HepG2 (cell line): Measurements from ENCODE around the gene PRDM12. TPM values are rescaled to one million over a fixed set of nuclear protein-coding genes. Genes with fewer than 3 reads are reported as not detected.

ENCODE experiments used
- ARID2 ChIP-seq: sonication (generic); formaldehyde crosslinking; IDR thresholded peaks from 2 replicates; pipeline ENCODE4 v1.8.1; 2022; ENCODE audit warnings: mild to moderate bottlenecking, missing genetic modification reagents, borderline replicate concordance
- HES4 ChIP-seq: sonication (generic); formaldehyde crosslinking; IDR thresholded peaks from 2 replicates; pipeline ENCODE4 v1.9.0; 2021; ENCODE audit warnings: mild to moderate bottlenecking, missing genetic modification reagents, borderline replicate concordance
- HNRNPH1 ChIP-seq: fragments of 200-400 bp; formaldehyde crosslinking; optimal IDR thresholded peaks from 2 replicates; pipeline ENCODE3; 2017; ENCODE audit warnings: mild to moderate bottlenecking, low read depth, low read length
- HNRNPLL ChIP-seq: fragments of 200-400 bp; formaldehyde crosslinking; IDR thresholded peaks from 2 replicates; pipeline ENCODE4 v1.6.1; 2017; ENCODE audit warnings: mild to moderate bottlenecking, low read depth, low read length; ENCODE audit not compliant: poor library complexity, severe bottlenecking
- KAT2B ChIP-seq: fragments of 150-350 bp; IDR thresholded peaks from 2 replicates; pipeline ENCODE4 v1.6.1; 2014; ENCODE audit warnings: low read depth, low read length, borderline replicate concordance
- KLF15 ChIP-seq: sonication (generic); formaldehyde crosslinking; IDR thresholded peaks from 2 replicates; pipeline ENCODE4 v1.8.1; 2023; ENCODE audit warnings: borderline replicate concordance, mild to moderate bottlenecking, inconsistent platforms, missing genetic modification reagents, mixed read lengths
- MEF2D ChIP-seq: sonication (generic); formaldehyde crosslinking; IDR thresholded peaks from 2 replicates; pipeline ENCODE4 v1.5.1; 2020; ENCODE audit warnings: mild to moderate bottlenecking, missing genetic modification reagents
- SAP130 ChIP-seq: IDR thresholded peaks from 2 replicates; pipeline ENCODE4 v1.6.1; 2016; ENCODE audit warnings: low read depth
- SETDB1 ChIP-seq: sonication (generic); formaldehyde crosslinking; IDR thresholded peaks from 2 replicates; pipeline ENCODE4 v1.5.1; 2020; ENCODE audit warnings: missing genetic modification reagents, mild to moderate bottlenecking, borderline replicate concordance
- TSC22D2 ChIP-seq: sonication (generic); formaldehyde crosslinking; IDR thresholded peaks from 2 replicates; pipeline ENCODE4 v1.5.1; 2020; ENCODE audit warnings: missing genetic modification reagents, mild to moderate bottlenecking, borderline replicate concordance
- ZNF720 ChIP-seq: sonication (generic); formaldehyde crosslinking; IDR thresholded peaks from 2 replicates; pipeline ENCODE4 v1.4.0; 2020; ENCODE audit warnings: missing genetic modification reagents
- ZNF839 ChIP-seq: sonication (generic); formaldehyde crosslinking; IDR thresholded peaks from 2 replicates; pipeline ENCODE4 v1.4.0; 2020; ENCODE audit warnings: missing genetic modification reagents, mild to moderate bottlenecking, borderline replicate concordance
- polyA plus RNA-seq, 8 experiments: library from polyadenylated mRNA; depleted of rRNA in 3 of 8; stranded (reverse) in 7 of 8; unstranded in 1 of 8; fragments of >200 nt; fragmentation: Illumina TruSeq in 4 of 8; extraction: Trizol in 4 of 8; gene quantifications; 2 replicates each; pipeline versions ENCODE4 v1.2.1 to v1.2.3, GENCODE V29; 2011 to 2016; ENCODE audit warnings: low read depth in 4 of 8, missing spikeins in 1 of 8, mixed read lengths in 1 of 8; ENCODE audit not compliant: insufficient read depth in 1 of 8
- total RNA-seq, 5 experiments: library from RNA; depleted of rRNA; stranded (reverse); fragments of >200 nt; fragmentation: Illumina TruSeq; extraction: Trizol; gene quantifications; 2 replicates each; pipeline ENCODE4 v1.2.3, GENCODE V29; 2016; ENCODE audit warnings: low read depth in 1 of 5
- TF ChIP-seq, protein P1 (sequence below): sonication (generic); formaldehyde crosslinking; conservative IDR thresholded peaks from 2 replicates; pipeline ENCODE4 v1.4.0; 2020; ENCODE audit warnings: missing genetic modification reagents
- TF ChIP-seq, protein P2 (sequence below): sonication (generic); formaldehyde crosslinking; IDR thresholded peaks from 2 replicates; pipeline ENCODE4 v1.4.0; 2020; ENCODE audit warnings: mild to moderate bottlenecking, missing genetic modification reagents
- TF ChIP-seq, protein P3 (sequence below): sonication (generic); formaldehyde crosslinking; IDR thresholded peaks from 2 replicates; pipeline ENCODE4 v1.4.0; 2020; ENCODE audit warnings: missing genetic modification reagents, borderline replicate concordance
- TF ChIP-seq, protein P4 (sequence below): sonication (generic); formaldehyde crosslinking; IDR thresholded peaks from 2 replicates; pipeline ENCODE4 v1.4.0; 2020; ENCODE audit warnings: missing genetic modification reagents, mild to moderate bottlenecking, borderline replicate concordance
- TF ChIP-seq, protein P5 (sequence below): sonication (generic); formaldehyde crosslinking; IDR thresholded peaks from 2 replicates; pipeline ENCODE4 v1.5.1; 2020; ENCODE audit warnings: missing genetic modification reagents, mild to moderate bottlenecking, borderline replicate concordance

PRDM12 gene
- total and polyA plus RNA-seq, 2 of the 13 experiments (the other 11 are each of a cell fraction or from before 2014, with no cell fraction given): 0.04 to 0.07 TPM

DNA sequence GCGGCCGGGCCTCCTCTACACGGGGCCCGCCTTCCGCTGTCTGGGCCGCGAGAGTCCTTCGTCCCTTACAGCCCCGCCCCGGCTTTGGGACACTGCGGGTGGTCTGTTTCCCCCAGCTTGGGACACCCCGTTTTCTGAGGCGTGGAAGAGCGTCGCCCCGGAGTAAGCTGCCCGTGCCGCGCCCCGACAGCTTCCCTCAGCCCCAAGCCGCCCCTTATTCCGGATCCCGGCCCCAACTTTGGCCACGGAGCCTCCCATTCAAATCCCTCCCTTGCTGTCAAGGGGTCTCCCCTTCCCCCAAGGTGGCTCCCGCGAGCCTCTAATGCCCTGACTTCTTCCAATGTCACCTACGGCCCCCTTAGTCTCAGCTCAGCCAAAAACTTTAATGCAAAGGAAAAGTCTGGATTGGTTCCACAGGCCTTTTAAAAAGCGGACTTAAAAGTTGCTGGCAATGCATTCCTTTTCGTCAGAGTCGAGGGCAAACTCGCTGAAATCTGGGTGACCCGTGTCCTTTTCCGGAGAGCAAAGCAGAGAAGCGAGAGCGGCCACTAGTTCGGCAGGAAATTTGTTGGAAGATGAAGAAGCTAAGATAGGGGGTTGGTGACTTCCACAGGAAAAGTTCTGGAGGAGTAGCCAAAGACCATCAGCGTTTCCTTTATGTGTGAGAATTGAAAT, 49.0 kb downstream of the PRDM12 start (continued):
- TF ChIP-seq, protein P1, sequence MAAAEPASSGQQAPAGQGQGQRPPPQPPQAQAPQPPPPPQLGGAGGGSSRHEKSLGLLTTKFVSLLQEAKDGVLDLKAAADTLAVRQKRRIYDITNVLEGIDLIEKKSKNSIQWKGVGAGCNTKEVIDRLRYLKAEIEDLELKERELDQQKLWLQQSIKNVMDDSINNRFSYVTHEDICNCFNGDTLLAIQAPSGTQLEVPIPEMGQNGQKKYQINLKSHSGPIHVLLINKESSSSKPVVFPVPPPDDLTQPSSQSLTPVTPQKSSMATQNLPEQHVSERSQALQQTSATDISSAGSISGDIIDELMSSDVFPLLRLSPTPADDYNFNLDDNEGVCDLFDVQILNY: no peak
- no peak for TF ChIP-seq ARID2 (CRISPR knock-in tag)
- no peak for TF ChIP-seq ZNF839 (CRISPR knock-in tag)
- no peak for TF ChIP-seq TSC22D2 (CRISPR knock-in tag)
- TF ChIP-seq HNRNPH1: no peak
- no peak for TF ChIP-seq ZNF720 (CRISPR knock-in tag)
- TF ChIP-seq HES4 (CRISPR knock-in tag): 0 out of 2 replicates have a peak, but pooled peaks have one; percentile 1
- no peak for TF ChIP-seq SETDB1
- TF ChIP-seq HNRNPLL: no peak
- 0 out of 2 replicates have a peak, but pooled peaks have one; percentile 9 for TF ChIP-seq KLF15 (CRISPR knock-in tag)
- TF ChIP-seq, protein P2, sequence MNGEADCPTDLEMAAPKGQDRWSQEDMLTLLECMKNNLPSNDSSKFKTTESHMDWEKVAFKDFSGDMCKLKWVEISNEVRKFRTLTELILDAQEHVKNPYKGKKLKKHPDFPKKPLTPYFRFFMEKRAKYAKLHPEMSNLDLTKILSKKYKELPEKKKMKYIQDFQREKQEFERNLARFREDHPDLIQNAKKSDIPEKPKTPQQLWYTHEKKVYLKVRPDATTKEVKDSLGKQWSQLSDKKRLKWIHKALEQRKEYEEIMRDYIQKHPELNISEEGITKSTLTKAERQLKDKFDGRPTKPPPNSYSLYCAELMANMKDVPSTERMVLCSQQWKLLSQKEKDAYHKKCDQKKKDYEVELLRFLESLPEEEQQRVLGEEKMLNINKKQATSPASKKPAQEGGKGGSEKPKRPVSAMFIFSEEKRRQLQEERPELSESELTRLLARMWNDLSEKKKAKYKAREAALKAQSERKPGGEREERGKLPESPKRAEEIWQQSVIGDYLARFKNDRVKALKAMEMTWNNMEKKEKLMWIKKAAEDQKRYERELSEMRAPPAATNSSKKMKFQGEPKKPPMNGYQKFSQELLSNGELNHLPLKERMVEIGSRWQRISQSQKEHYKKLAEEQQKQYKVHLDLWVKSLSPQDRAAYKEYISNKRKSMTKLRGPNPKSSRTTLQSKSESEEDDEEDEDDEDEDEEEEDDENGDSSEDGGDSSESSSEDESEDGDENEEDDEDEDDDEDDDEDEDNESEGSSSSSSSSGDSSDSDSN (CRISPR knock-in tag): peak; percentile 4; the same call in 1 of the 2 replicates
- TF ChIP-seq SAP130 (CRISPR knock-in tag): 0 out of 2 replicates have a peak, but pooled peaks have one; percentile 16
- TF ChIP-seq, protein P3, sequence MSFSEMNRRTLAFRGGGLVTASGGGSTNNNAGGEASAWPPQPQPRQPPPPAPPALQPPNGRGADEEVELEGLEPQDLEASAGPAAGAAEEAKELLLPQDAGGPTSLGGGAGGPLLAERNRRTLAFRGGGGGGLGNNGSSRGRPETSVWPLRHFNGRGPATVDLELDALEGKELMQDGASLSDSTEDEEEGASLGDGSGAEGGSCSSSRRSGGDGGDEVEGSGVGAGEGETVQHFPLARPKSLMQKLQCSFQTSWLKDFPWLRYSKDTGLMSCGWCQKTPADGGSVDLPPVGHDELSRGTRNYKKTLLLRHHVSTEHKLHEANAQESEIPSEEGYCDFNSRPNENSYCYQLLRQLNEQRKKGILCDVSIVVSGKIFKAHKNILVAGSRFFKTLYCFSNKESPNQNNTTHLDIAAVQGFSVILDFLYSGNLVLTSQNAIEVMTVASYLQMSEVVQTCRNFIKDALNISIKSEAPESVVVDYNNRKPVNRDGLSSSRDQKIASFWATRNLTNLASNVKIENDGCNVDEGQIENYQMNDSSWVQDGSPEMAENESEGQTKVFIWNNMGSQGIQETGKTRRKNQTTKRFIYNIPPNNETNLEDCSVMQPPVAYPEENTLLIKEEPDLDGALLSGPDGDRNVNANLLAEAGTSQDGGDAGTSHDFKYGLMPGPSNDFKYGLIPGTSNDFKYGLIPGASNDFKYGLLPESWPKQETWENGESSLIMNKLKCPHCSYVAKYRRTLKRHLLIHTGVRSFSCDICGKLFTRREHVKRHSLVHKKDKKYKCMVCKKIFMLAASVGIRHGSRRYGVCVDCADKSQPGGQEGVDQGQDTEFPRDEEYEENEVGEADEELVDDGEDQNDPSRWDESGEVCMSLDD (CRISPR knock-in tag): peak; percentile 24; the same call in 1 of the 2 replicates
- no peak for TF ChIP-seq KAT2B
- TF ChIP-seq, protein P4, sequence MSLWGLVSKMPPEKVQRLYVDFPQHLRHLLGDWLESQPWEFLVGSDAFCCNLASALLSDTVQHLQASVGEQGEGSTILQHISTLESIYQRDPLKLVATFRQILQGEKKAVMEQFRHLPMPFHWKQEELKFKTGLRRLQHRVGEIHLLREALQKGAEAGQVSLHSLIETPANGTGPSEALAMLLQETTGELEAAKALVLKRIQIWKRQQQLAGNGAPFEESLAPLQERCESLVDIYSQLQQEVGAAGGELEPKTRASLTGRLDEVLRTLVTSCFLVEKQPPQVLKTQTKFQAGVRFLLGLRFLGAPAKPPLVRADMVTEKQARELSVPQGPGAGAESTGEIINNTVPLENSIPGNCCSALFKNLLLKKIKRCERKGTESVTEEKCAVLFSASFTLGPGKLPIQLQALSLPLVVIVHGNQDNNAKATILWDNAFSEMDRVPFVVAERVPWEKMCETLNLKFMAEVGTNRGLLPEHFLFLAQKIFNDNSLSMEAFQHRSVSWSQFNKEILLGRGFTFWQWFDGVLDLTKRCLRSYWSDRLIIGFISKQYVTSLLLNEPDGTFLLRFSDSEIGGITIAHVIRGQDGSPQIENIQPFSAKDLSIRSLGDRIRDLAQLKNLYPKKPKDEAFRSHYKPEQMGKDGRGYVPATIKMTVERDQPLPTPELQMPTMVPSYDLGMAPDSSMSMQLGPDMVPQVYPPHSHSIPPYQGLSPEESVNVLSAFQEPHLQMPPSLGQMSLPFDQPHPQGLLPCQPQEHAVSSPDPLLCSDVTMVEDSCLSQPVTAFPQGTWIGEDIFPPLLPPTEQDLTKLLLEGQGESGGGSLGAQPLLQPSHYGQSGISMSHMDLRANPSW (CRISPR knock-in tag): no peak
- TF ChIP-seq, protein P5, sequence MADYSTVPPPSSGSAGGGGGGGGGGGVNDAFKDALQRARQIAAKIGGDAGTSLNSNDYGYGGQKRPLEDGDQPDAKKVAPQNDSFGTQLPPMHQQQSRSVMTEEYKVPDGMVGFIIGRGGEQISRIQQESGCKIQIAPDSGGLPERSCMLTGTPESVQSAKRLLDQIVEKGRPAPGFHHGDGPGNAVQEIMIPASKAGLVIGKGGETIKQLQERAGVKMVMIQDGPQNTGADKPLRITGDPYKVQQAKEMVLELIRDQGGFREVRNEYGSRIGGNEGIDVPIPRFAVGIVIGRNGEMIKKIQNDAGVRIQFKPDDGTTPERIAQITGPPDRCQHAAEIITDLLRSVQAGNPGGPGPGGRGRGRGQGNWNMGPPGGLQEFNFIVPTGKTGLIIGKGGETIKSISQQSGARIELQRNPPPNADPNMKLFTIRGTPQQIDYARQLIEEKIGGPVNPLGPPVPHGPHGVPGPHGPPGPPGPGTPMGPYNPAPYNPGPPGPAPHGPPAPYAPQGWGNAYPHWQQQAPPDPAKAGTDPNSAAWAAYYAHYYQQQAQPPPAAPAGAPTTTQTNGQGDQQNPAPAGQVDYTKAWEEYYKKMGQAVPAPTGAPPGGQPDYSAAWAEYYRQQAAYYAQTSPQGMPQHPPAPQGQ (CRISPR knock-in tag): no peak
- TF ChIP-seq MEF2D: no peak
